NCI-H1694 treated with DMSO at 0.1 percent for 48 hours (cell line): Measurements from ENCODE around the gene LBH.

ENCODE experiments used
- DNase-seq: peaks from one replicate; lab custom pipeline; 2025; lab: John Stamatoyannopoulos, UW

The LBH gene

DNA sequence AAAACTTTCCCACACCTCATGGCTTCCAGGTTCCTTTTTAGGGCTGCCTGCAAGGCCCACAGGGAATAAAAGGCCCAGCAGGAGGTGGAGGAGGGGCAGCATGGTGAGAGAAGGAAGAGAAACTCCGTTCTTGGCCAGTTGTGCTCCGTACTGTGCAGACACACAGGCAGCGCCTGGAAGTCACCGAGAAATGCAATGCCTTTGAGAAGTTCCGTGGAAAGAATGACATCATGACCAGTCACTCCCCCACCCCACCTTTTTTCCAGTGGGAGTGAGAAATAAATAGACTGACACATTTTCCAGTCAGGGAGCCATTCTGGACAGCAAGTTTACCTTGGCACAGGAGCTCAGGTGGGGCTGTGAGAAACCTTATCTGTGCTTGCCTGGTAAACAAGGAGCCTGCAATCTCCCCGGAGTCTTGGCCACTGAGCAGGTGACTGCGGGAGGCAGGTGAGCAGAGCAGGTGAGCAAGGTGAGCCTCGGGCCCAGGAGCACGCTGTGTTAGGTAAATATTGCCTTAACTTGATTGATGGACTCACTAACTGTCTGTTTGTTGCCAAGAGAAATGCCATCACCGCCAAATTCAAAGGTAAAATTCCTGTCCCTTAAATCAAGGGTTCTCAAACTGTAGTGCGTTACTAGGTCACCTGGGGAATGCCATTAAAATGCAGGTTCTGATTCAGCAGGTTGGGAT is 13.5 kb upstream of the LBH start:
- DNase-seq, result no peak

DNA sequence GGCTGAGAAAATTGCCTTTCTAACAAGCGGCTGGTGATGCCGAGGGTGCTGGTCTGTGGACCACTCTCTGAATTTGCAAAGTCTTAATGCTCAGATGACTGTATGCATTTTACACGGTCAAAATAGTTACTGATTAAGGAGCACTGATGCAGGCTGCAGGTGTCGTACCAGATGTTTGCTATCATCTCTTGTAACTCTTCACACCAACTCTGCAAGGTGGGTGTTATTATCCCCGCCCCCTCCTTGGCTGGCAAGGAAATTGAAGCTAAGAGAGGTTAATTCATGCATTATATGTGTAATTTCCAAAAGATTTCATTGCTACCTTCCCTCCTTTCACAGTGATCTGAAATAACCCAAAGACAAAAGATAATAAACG is 13.0 kb upstream of the LBH start:
- no peak for DNase-seq

DNA sequence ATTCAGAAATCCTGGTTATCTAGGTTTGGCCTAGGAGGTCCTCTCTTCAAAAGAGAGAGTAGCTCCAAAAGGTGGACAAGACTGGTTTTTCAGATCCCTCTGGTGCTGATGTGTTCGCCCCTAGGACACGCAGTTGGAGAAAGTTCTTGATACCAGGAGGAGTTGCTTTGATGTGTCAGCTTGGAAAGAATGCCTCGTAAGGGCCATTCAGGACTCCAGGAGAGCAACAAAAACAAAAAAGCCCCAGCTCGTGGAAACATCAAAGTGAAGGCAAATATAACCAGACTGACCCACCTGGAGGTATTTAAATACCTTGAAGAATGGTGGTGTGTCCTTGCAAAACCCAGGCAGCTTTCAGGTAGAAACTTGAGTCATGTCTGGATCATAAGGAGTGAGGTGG is 12.5 kb upstream of the LBH start:
- no peak for DNase-seq

DNA sequence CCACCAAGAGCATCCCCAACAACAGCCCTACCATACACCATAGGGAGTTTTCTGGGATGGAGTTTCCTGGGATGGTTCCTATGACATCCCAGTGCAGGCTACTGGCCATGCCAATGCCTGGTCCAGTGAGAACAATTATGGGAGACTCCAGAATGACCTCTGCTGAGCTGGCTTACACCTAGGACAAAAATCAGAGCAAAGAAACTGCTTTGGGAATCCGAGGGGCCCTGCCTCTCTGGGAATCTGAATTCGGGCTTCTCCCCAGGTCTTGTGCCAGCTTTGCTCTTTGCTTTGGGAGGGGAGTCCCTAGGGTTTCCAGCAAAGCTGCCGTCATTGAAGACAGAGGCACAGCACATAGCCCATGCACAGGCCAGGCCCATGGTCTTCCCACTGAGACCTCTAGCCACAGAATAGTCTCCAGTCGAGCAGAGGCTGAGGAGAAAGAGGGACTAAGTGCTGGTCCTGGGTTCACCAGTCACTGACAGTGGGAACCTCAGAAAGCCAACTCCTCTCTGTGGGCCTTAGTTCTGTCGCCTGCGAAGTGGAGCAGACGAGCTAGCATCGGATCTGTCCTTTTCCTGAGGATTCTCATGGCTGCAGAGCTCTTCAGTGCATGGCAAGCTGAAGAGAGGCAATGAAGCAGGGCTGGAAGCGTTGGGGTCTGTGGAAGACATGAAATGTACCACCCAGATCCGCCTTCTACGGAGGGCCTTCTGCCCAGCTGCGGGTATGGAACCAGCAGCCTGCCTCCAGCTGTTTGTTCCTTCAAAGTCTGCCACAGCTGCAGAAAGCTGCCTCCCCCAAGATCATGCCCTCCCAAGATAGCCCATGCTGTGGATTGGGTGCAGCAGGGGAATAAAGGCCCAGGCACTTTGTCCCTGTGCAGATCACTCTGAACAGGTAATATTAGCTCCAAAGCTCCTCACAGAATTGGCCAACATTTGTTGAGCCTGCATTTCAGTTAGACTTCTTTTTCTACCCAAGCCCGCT is 11.2 kb upstream of the LBH start:
- DNase-seq, result no peak

DNA sequence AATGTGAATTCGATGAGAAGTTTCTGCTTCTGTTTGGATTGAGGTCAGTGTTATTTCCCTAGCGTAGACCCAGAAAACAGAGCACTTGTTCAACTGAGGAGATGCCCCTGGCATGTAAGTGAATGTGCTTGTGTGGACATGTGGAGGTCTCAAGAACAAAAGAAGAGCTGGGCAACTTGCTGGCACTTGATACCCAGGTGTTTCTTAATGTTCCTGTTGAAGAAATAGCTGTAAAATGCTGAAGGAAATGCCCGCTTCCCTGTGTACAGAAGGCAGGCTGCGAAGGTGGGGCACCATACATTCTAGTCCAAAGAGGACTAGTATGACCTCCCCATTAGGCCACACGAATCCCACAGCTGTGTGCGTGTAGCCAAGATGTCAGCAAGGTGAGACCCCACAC is 9.8 kb upstream of the LBH start:
- no peak for DNase-seq

DNA sequence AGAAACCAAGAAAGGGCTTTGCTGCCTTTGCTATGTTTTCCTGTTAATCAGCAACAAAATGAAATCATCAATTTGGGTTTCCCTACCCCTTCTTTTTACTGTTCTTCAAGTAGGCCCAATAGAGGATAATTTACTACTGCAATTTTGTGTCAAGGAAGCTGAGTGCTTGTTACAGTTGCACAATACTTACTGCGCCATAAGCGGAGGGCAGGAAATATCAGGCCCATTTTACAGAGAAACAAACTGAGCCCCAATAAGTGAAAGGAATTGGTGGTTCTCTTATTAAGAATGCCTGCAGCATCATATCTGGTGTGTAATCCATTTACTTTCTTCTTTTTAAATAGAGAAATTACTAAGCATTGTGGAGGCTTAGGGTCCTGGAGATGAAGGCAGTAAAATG is 9.3 kb upstream of the LBH start:
- DNase-seq, result no peak

DNA sequence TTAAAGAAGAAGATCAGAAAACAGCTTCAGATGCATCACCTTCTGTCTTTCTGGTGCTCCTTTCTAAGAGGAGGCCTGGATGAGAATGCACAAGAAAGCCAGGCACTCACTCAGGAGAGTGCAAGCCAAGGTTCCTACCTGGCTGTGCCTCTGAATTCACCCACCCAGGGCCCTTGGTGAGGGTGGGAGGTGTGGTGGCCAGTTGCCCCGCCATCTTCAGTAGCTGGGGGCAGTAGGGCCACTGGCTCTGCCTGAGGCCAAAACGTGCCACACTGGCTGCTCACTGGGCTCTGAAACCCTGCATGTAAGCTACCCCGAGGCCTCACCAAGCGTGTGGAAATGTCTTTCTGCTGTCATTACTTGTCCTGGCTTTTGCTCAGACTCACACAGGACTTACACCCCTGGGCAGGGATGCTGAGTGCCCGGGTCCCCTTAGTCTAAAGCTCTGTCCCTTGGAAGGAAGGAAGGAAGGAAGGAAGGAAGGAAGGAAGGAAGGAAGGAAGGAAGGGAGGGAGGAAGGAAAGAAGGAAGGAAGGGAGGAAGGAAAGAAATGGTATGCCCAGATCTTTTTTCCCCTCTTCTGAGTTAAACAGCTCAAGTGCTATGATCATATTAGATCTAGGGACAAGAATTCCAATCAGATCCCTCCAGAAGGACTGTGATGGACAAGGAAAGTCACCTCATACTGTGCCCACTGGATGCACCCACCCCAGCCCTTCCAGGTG is 8.5 kb upstream of the LBH start:
- DNase-seq, result no peak

DNA sequence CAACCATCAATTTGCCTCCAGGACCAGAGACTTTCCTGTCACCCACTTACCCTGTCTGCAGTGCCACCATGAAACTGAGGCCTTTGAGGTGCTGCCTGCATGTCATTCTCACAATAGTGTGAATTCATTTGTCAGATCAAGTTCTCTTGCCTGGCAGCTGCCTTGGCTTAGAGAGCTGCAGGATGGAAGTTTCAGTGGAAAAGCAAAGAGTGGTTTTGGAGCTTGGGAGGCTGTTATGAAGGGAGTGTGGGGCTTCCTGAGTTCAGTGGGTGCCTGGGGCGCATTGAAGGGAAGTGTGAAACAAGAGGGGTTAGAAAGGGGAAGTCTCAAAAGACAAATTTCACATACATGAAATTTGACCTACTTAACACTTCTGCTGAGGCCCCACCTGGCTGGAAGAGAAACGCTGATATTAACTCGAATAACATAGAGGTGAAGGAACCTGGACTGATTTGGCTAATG is 7.9 kb upstream of the LBH start:
- no peak for DNase-seq

DNA sequence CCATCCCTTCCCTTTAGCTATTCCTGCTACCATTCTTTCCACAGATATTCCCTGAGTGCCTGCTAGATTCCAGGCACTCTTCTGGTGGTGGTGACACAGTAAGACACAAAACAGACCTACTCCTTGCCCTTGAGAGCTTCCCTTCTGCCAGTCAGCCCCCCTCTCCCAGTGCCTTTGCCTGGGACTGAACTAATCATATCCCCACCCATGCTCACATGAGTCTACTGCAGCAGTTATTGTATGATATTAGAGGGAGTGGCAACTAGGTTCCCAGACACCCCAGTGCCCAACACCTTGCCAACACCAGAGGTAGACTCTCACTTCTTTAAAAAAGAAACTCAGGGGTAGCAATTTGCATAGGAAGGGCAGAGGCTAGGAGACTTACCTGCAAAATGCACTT is 7.2 kb upstream of the LBH start:
- no peak for DNase-seq

DNA sequence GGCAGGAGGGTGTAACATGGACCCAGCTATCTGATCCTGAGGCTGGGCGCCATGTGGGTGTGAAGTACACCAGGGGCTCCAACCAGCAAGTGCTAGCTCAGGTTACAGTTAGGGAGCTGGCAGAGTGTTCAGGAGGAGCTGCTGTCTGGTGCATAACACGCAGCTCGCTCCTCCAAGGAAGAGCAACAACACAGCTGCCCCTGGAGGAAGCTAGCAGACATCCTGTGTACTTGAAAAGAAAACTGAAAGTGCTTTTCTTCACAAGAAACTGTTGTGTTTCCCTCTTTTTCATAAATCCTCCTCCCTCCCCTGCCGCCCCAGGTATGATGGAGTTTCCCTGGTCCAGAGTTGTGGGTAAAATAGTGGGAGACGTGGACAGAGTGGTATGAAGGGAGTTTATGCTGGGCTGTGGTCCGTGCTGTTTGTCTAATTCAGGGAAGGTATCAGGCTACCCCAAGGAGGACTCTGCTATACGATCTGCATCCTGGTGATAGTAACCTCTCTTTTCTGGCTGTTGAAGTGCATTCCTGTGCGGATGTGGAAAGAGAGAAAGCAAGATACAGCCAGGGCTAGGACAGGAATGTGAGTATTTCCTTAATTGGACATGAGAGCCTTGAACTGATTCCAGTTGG is 6.1 kb upstream of the LBH start:
- DNase-seq, result no peak

DNA sequence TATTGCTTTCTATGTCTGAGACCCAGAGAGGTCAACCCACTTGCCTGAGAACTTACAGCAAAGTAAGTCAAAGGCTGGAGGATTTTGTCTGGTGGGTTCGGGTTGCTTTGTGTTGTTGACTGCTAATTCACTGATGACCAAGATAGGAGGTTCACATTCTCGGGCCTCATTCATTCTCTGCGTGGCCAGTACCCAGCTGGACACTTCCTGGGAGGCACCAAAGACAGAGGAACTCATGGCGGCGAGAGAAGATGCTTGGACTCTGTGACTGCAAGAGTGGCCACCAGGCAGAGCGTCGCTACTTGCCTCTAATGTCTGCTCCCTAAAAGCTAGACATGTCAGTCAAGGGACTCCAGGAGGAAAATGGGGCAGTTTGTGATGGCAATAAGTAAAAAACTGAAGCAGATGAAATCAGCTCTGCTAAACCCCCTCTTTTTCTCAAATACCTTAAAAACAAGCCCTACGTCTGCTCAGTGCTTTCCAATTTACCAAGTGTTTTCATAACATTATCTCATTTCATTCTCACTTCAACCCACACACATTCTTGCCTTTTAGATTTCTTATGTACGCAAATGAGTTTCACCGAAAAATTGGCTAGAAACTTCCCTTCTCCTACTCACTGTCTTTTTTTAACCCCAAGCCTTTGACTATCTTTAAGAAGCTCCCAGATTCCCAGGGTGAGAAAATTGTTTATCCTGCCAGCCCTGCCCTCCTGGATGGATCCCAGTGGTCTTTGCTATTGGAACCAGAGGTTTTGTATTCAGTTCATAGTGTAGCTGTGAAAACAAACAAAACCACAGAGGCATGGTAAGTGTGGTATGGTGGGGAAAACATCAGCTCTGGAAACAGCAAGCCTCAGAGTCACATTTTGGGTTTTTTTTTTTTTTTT is 4.9 kb upstream of the LBH start:
- no peak for DNase-seq

DNA sequence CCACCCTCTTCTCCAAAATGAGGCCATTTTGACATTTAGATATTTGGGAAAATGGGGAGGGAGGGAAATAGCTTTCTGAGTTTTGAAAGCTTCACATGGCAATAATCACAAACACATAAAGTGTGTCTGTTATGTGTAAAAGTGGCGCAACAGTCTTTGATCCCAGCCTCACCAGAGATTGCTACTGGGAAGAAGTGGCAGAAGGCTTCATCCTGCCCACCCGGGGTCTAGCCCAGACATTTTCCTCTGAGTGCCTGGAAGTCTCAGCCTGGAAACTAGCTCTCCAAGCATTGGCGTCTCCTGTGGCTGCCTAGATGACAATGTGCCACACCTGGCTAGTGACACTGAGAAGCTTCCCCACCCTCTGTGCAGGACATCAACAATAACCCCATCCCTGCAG is 1.7 kb upstream of the LBH start:
- no peak for DNase-seq

DNA sequence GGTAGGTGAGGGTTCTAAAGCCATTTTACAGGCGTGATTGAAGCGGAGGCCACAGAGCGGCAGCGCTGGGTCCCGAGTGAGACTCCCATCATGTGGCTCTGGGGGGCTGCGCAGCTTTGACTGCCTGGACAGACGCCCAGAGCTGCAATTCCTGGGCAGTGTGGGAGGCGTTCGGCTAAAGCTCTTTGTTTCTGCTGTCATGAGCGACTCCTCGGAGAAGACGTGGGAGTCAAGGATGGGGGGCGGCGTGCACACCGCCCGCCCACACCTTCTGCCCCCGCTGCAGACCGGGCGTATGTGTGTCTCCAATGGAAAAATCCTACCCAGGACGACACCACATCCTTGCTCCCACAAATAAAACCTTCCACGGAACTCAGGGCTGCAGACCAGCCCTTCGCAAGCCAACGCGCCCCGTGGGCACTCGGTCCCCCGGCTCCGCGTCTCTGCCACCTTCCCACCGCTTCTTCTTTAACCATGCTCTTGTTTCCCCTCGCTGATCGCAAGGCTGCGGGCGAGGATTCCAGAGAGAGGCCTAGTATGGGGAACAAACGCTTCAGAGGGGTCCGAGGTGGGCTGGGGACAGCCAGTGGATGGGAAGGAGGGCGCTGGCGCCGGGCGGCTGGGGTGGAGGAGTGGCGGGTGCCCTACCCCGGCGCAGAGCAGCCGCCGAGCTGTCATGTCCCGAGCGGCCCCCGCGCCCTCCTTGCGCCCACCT is 680 bp upstream of the LBH start:
- peak; percentile 49 for DNase-seq

DNA sequence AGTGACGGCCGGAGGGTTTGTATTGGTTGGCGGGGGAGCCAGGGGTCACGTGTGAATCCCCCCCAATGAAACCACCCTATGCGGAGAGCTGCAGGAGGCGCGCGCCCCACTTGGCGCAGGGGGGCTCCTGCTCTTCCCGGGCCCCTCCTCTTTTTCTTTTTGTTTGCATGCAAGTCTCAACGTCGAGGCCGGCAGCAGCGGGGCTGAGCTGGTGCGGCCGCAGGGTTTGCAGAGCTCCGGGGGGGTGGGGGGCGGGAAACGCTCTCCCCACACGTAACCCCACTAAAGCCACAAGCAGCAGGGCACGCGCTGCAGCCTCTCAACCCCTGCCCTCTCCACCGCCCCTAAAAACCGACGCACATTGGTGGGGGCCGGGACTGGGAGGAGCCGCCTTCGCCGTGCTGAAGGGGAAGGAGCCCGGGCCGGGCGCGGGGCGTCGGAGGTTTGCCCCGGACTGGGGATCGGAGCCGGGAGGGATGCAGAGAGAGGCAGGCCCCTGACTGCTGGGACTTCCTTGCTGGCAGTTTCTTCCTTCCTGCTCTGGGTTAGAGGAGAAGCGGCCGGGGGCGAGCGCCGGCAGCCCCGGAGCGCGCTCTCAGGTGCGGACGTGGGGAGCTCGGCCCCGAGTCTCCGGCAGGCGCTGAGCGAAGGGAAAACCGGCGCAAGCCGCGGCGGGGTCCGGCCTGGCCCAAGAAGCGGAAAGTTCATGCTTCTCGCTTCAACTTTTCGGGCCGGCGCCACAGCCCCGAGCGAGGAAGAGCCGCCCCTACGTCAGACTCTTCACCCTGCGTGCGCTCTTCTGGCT is 864 bp downstream of the LBH start:
- DNase-seq, result peak; percentile 63

DNA sequence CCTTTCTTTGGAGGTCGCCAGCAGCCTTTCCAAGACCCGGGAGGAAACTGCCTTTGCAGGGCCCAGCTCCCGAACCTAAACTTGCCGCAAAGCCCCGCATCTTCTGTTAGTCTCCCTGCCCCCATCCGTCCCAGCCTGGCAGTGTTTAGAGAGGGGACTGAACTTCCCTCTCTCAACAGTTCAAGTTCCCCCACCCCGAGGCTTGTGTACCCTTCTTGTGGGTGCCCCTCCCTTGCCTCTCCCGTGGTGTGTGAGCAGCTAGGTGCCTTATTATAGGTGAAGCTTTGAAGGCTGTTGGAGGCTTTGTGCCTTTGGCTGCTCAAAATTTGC is 1.4 kb downstream of the LBH start:
- no peak for DNase-seq

DNA sequence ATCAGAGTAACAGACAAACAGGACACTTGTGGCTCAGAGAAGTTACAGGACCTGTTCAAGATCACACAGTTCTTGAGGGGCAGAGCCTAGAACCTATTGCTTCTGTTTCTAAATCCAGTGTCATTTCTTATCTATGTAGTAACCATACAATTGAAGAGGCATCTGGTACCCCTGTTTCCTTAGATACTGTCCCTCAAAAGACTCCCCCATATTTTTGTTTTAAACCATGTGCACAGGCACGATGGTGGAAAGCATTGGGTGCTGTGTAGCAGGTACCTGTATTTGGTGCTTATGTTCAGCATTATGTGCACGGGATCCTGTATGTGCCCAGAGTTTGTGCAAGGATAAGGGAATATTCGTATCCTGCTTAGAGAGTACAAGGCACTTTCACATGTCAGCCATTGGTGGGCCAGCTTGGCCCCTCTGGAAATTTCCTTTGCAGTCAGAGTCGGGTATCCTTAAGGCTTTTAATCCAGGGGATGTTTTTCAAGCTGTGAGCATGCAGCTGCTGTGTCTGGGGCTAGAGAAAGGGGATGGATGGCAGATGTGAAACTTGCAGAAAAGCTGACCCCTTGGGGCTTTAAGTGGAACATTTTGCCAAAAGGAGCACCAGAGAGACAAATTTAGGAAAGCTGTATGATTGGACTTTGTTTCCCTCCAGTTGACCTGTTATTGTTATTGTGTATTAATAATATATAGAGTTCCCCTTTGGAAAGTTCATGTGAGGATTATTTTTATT is 2.1 kb downstream of the LBH start:
- no peak for DNase-seq

DNA sequence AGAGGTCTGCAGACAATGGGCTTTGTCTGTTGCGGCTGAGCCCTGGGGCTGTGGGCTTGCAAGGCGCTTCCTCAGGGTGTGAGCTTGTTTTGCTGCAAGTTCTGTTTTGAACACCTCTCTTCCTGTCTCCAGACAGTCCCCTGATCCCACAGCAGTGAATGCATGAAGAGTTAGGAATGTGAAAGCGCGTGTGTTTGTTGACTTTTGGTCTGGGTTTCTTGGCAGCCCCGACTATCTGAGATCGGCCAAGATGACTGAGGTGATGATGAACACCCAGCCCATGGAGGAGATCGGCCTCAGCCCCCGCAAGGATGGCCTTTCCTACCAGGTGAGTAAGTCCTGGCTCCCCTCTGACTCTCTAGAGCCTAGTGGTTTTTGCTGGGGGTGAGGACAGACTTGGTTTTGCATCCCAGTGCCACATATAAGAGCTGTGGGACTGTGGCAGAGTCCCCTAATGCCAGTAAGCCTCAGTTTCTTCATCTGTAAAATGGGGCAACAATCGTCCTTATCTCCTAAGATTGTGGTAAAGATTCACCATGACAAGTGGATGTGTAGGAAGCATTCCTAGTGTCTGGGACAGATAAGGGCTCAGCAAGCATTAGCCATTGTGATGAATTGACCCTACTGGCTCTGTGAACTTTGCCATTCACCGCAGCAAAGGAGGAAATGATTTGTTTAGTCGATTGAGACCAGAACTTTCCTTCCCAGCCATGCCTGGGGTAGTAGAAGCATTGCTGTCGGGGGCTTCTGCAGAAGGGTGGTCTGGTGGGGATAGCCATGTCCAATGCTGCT is 3.0 kb downstream of the LBH start:
- no peak for DNase-seq

DNA sequence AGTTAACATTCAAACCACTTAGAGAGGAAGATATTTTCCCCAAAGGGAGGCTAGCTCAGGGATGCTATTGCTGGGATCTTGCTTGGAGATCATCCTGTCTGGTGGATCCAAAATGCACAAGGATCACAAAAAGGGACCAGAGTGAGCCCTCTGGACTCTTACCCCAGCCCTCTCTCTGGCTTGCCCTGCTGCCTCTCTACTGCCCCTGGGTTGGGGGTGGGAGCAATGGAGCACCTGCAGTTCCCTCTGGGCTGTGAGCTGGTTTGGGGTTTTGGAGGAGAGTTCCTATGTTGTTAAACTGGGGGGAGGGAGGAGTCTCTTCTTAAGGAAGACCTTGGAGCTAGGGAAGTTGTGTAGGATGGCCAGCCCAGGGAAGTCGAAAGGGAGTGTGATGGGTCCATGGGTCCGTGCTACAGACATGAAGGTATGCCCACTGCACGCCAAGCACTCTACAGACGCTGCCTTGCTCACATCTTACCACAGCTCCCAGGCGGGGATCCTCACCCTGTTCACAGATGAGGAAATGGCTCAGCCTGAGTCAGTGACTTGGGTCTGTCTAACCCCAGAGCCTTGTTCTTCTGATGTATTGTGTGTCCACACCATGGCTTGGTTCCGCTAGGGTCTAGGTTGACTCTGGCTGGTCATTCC is 3.8 kb downstream of the LBH start:
- no peak for DNase-seq
